ENCODE data around the gene FAM170B.

FAM170B gene

DNA sequence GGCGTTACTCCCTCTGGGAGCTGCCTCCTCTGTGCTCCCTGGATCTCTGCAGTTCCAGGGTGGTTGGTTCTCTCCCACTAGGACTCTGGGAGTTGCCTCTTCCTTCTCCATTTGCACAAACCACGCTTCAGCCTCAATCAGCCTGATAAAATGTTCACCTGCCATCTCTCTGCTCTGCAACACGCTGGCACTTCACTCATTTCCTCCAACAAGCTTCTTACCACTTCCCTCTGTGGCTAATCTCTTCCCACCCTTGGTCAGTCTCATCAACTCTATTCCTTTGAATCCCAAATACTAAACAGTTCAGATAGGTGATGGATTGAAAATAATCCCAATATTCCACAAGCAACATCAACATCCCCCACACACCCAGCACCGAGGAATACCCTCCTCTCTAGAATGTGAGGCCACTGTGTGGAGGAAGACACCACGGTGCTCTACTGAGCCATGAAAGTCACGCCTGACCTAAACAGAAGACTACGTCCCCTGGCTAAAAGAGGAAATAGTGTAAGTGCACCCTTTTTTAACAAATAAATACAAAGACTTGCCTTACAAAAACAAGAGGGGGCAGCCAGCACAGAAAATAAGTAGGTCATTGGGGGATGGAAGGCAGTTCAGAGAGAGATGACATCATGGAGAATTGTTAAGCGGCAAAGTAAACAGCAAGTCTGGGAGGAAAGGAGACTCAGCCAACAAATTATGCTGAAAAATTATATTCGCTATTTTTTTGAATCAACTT, 1.9 kb upstream of the FAM170B start (continued):
- TF ChIP-seq, protein P1, sequence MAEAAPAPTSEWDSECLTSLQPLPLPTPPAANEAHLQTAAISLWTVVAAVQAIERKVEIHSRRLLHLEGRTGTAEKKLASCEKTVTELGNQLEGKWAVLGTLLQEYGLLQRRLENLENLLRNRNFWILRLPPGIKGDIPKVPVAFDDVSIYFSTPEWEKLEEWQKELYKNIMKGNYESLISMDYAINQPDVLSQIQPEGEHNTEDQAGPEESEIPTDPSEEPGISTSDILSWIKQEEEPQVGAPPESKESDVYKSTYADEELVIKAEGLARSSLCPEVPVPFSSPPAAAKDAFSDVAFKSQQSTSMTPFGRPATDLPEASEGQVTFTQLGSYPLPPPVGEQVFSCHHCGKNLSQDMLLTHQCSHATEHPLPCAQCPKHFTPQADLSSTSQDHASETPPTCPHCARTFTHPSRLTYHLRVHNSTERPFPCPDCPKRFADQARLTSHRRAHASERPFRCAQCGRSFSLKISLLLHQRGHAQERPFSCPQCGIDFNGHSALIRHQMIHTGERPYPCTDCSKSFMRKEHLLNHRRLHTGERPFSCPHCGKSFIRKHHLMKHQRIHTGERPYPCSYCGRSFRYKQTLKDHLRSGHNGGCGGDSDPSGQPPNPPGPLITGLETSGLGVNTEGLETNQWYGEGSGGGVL (tag by site-specific recombination; IDR thresholded peaks at IDR 0.05) = peak; percentile 39
- TF ChIP-seq SCRT2 (tag by site-specific recombination; IDR thresholded peaks at IDR 0.05) = no peak
- TF ChIP-seq, protein P2, sequence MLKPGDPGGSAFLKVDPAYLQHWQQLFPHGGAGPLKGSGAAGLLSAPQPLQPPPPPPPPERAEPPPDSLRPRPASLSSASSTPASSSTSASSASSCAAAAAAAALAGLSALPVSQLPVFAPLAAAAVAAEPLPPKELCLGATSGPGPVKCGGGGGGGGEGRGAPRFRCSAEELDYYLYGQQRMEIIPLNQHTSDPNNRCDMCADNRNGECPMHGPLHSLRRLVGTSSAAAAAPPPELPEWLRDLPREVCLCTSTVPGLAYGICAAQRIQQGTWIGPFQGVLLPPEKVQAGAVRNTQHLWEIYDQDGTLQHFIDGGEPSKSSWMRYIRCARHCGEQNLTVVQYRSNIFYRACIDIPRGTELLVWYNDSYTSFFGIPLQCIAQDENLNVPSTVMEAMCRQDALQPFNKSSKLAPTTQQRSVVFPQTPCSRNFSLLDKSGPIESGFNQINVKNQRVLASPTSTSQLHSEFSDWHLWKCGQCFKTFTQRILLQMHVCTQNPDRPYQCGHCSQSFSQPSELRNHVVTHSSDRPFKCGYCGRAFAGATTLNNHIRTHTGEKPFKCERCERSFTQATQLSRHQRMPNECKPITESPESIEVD (tag by site-specific recombination; IDR thresholded peaks at IDR 0.05) = peak; percentile 19; the same call in 1 of the 2 replicates
- TF ChIP-seq ZNF394 (tag by site-specific recombination; IDR thresholded peaks at IDR 0.05; ENCODE audit: borderline replicate concordance) = no peak
- TF ChIP-seq ZXDB (tag by site-specific recombination; IDR thresholded peaks at IDR 0.05) = no peak
- TF ChIP-seq SETDB1 (IDR thresholded peaks at IDR 0.05; ENCODE audit: insufficient read length, low read length) = peak; percentile 9
- TF ChIP-seq ZEB2 (tag by site-specific recombination; IDR thresholded peaks at IDR 0.05) = no peak
- 0 out of 2 replicates have a peak, but pooled peaks have one; percentile 50 for TF ChIP-seq TRIM28 (IDR thresholded peaks at IDR 0.05; ENCODE audit: borderline replicate concordance, low read length)
- TF ChIP-seq HOXA7 (CRISPR knock-in tag; IDR thresholded peaks at IDR 0.05; ENCODE audit: borderline replicate concordance) = no peak
- TF ChIP-seq, protein P3, sequence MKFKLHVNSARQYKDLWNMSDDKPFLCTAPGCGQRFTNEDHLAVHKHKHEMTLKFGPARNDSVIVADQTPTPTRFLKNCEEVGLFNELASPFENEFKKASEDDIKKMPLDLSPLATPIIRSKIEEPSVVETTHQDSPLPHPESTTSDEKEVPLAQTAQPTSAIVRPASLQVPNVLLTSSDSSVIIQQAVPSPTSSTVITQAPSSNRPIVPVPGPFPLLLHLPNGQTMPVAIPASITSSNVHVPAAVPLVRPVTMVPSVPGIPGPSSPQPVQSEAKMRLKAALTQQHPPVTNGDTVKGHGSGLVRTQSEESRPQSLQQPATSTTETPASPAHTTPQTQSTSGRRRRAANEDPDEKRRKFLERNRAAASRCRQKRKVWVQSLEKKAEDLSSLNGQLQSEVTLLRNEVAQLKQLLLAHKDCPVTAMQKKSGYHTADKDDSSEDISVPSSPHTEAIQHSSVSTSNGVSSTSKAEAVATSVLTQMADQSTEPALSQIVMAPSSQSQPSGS (tag by site-specific recombination; IDR thresholded peaks at IDR 0.05; ENCODE audit: low read depth) = peak; percentile 89
- no peak for TF ChIP-seq ZNF121 (tag by site-specific recombination; IDR thresholded peaks at IDR 0.05)

DNA sequence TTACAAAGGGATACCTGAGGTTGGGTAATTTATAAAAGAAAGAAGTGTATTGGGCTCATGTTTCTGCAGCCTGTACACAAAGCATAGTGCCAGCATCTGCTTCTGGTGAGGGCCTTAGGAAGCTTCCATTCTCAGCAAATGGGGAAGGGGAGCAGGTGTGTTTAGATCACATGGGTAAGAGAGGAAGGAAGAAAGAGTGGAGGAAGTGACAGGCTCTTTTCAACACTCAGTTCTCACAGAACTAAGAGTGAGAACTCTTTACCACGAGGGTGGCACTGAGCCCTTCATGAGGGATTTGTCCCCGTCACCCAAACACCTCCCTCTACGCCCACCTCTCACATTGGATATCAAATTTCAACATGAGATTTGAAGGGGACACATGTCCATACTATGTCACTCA, 506 bp upstream of the FAM170B start:
- no peak overlapping the region for H3K27ac ChIP-seq (ENCODE audit: extremely low read depth, low read depth, low read length)
- ChIA-PET POLR2A (no interaction called here), CTCF (no interaction called here)

DNA sequence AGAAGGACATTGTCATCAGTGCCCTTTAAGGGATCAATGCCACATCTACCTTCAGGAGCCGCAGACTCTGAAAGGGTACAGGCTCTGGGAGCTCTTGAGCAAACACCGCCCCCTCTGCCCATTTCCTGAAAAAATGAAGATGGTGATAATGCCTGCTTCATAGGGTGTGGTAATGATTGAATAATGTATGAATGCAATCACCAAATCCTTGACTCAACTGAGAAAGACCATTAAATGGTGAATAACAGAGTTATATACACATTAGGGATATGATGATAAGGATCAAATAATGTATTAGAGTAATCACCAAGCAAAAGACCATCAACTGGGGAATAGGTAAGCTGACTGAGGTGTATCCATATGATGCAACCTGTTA, 1.5 kb downstream of the FAM170B start:
- Histone ChIP-seq H3K27ac (ENCODE audit: extremely low read depth, low read depth, low read length) (no peak overlapping the region), H3K9me3 (ENCODE audit: control insufficient read depth, insufficient read depth, low read depth, low read length) (no peaks in the 10 kb centered on the region), H3K36me3 (ENCODE audit: control insufficient read depth in 2 of 2, insufficient read depth in 1 of 2, low read length in 2 of 2) (no peaks in the 10 kb centered on the region), H3K4me1 (ENCODE audit: control insufficient read depth, insufficient read depth, low read length) (no peaks in the 10 kb centered on the region), H3K4me3 (ENCODE audit: low read depth, low read length) (no peak overlapping the region)
- ChIA-PET CTCF (no interaction called here), POLR2A (no interaction called here)
- TF ChIP-seq ZNF37A (tag by site-specific recombination; IDR thresholded peaks at IDR 0.05) = no peak
- TF ChIP-seq GLI4 (tag by site-specific recombination; IDR thresholded peaks at IDR 0.05) = no peak
- no peak for TF ChIP-seq ZNF221 (tag by site-specific recombination; IDR thresholded peaks at IDR 0.05; ENCODE audit: borderline replicate concordance)
- TF ChIP-seq, protein P4, sequence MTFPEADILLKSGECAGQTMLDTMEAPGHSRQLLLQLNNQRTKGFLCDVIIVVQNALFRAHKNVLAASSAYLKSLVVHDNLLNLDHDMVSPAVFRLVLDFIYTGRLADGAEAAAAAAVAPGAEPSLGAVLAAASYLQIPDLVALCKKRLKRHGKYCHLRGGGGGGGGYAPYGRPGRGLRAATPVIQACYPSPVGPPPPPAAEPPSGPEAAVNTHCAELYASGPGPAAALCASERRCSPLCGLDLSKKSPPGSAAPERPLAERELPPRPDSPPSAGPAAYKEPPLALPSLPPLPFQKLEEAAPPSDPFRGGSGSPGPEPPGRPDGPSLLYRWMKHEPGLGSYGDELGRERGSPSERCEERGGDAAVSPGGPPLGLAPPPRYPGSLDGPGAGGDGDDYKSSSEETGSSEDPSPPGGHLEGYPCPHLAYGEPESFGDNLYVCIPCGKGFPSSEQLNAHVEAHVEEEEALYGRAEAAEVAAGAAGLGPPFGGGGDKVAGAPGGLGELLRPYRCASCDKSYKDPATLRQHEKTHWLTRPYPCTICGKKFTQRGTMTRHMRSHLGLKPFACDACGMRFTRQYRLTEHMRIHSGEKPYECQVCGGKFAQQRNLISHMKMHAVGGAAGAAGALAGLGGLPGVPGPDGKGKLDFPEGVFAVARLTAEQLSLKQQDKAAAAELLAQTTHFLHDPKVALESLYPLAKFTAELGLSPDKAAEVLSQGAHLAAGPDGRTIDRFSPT (tag by site-specific recombination; IDR thresholded peaks at IDR 0.05) = no peak
- TF ChIP-seq, protein P5, sequence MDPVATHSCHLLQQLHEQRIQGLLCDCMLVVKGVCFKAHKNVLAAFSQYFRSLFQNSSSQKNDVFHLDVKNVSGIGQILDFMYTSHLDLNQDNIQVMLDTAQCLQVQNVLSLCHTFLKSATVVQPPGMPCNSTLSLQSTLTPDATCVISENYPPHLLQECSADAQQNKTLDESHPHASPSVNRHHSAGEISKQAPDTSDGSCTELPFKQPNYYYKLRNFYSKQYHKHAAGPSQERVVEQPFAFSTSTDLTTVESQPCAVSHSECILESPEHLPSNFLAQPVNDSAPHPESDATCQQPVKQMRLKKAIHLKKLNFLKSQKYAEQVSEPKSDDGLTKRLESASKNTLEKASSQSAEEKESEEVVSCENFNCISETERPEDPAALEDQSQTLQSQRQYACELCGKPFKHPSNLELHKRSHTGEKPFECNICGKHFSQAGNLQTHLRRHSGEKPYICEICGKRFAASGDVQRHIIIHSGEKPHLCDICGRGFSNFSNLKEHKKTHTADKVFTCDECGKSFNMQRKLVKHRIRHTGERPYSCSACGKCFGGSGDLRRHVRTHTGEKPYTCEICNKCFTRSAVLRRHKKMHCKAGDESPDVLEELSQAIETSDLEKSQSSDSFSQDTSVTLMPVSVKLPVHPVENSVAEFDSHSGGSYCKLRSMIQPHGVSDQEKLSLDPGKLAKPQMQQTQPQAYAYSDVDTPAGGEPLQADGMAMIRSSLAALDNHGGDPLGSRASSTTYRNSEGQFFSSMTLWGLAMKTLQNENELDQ (tag by site-specific recombination; IDR thresholded peaks at IDR 0.05; ENCODE audit: low read depth) = no peak
- no peak for TF ChIP-seq ZNF621 (tag by site-specific recombination; IDR thresholded peaks at IDR 0.05)

More for the DNA sequence above, 506 bp upstream of the FAM170B start:
- no peaks in the 10 kb centered on the region for H3K36me3 ChIP-seq (ENCODE audit: control insufficient read depth in 2 of 2, insufficient read depth in 1 of 2, low read length in 2 of 2)
- no peak overlapping the region for H3K4me3 ChIP-seq (ENCODE audit: low read depth, low read length)
- no peaks in the 10 kb centered on the region for H3K9me3 ChIP-seq (ENCODE audit: control insufficient read depth, insufficient read depth, low read depth, low read length)
- H3K4me1 ChIP-seq (ENCODE audit: control insufficient read depth, insufficient read depth, low read length) = no peaks in the 10 kb centered on the region
- TF ChIP-seq ZBTB20 (tag by site-specific recombination; IDR thresholded peaks at IDR 0.05) (no peak), ZNF596 (tag by site-specific recombination; IDR thresholded peaks at IDR 0.05) (no peak), ZNF214 (tag by site-specific recombination; IDR thresholded peaks at IDR 0.05; ENCODE audit: borderline replicate concordance) (no peak), ZNF174 (tag by site-specific recombination; IDR thresholded peaks at IDR 0.05) (no peak)
- TF ChIP-seq, protein P6, sequence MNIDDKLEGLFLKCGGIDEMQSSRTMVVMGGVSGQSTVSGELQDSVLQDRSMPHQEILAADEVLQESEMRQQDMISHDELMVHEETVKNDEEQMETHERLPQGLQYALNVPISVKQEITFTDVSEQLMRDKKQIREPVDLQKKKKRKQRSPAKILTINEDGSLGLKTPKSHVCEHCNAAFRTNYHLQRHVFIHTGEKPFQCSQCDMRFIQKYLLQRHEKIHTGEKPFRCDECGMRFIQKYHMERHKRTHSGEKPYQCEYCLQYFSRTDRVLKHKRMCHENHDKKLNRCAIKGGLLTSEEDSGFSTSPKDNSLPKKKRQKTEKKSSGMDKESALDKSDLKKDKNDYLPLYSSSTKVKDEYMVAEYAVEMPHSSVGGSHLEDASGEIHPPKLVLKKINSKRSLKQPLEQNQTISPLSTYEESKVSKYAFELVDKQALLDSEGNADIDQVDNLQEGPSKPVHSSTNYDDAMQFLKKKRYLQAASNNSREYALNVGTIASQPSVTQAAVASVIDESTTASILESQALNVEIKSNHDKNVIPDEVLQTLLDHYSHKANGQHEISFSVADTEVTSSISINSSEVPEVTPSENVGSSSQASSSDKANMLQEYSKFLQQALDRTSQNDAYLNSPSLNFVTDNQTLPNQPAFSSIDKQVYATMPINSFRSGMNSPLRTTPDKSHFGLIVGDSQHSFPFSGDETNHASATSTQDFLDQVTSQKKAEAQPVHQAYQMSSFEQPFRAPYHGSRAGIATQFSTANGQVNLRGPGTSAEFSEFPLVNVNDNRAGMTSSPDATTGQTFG (tag by site-specific recombination; IDR thresholded peaks at IDR 0.05; ENCODE audit: borderline replicate concordance) = no peak
